ENCODE results near the gene HNRNPF.

DNA sequence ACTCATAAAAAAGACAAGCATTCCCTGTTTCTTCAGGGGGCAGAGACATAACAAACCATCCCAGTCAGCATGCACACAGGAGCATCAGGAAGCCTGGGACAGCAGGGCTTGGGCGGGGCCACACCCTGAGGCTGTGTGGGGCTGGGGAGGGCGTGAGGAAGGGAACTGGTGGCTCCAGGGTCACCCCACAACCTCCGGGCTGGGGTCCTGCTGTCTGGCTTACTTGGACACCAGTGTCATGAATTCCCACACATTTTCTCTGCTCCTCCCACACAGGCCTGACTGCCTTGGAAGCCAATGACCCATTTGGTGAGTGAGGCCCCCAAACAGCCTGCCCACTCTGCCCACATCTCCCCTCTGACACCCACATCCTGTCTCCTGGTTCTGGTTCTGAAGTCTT lies 34.8 kb downstream of the HNRNPF start:
- TF ChIP-seq, protein P1, sequence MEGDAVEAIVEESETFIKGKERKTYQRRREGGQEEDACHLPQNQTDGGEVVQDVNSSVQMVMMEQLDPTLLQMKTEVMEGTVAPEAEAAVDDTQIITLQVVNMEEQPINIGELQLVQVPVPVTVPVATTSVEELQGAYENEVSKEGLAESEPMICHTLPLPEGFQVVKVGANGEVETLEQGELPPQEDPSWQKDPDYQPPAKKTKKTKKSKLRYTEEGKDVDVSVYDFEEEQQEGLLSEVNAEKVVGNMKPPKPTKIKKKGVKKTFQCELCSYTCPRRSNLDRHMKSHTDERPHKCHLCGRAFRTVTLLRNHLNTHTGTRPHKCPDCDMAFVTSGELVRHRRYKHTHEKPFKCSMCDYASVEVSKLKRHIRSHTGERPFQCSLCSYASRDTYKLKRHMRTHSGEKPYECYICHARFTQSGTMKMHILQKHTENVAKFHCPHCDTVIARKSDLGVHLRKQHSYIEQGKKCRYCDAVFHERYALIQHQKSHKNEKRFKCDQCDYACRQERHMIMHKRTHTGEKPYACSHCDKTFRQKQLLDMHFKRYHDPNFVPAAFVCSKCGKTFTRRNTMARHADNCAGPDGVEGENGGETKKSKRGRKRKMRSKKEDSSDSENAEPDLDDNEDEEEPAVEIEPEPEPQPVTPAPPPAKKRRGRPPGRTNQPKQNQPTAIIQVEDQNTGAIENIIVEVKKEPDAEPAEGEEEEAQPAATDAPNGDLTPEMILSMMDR (conservative IDR thresholded peaks at IDR 0.05 in 1 of 2, IDR thresholded peaks at IDR 0.05 in 1 of 2; ENCODE audit: extremely low read depth in 1 of 2, insufficient read depth in 1 of 2, low read depth in 1 of 2, low read length in 2 of 2) = no peak
- no peak for TF ChIP-seq EZH2 (IDR thresholded peaks at IDR 0.05; ENCODE audit: borderline replicate concordance, low read length)
